Measurements from ENCODE around the gene IKBKG. TPM values are rescaled to one million over a fixed set of nuclear protein-coding genes. Genes with fewer than 3 reads are reported as not detected.

The IKBKG gene
- total and polyA plus RNA-seq, 9 donors = 1.5 to 28.6 (median 16.1) TPM

DNA sequence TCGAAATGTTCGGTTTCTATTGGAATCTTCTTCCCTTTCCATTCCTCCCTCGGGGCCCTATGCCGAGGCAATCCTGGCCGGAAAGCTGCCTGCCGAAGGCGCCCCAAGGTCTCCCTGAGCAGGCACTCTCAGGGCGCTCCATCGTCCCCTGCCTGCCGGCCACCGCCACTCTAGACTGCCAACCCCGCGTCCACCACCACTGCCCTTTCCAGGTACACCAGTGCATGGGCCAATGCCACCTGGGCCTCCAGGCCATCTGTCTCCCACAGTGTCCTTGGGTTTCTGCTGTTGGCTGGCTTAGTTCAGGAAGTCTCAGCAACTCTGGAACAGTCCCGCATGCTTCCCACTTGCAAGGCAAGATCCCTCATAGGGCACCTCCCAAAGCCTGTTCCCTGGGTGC, 52.1 kb downstream of the IKBKG start:
- peak in 1 of 5 donors; percentile 1 for DNase-seq
- TF ChIP-seq EP300 (IDR thresholded peaks at IDR 0.05) = no peak
- TF ChIP-seq POLR2A (IDR thresholded peaks at IDR 0.05) = no peak
- TF ChIP-seq, protein P1, sequence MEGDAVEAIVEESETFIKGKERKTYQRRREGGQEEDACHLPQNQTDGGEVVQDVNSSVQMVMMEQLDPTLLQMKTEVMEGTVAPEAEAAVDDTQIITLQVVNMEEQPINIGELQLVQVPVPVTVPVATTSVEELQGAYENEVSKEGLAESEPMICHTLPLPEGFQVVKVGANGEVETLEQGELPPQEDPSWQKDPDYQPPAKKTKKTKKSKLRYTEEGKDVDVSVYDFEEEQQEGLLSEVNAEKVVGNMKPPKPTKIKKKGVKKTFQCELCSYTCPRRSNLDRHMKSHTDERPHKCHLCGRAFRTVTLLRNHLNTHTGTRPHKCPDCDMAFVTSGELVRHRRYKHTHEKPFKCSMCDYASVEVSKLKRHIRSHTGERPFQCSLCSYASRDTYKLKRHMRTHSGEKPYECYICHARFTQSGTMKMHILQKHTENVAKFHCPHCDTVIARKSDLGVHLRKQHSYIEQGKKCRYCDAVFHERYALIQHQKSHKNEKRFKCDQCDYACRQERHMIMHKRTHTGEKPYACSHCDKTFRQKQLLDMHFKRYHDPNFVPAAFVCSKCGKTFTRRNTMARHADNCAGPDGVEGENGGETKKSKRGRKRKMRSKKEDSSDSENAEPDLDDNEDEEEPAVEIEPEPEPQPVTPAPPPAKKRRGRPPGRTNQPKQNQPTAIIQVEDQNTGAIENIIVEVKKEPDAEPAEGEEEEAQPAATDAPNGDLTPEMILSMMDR (IDR thresholded peaks at IDR 0.05) = no peak
- intact Hi-C loops (cut with DNase I) = no loop called here
- Histone ChIP-seq H3K4me1 (ENCODE audit: insufficient read depth) (no peaks in the 10 kb centered on the region), H3K27ac (no peak overlapping the region), H3K27me3 (no peaks in the 10 kb centered on the region), H3K36me3 (no peaks in the 10 kb centered on the region), H3K9me3 (no peaks in the 10 kb centered on the region), H3K4me3 (no peak overlapping the region)
- 93 to 95% (median 94%) methylated on average over 14 of the region's 14 CpGs for WGBS, 3 donors

DNA sequence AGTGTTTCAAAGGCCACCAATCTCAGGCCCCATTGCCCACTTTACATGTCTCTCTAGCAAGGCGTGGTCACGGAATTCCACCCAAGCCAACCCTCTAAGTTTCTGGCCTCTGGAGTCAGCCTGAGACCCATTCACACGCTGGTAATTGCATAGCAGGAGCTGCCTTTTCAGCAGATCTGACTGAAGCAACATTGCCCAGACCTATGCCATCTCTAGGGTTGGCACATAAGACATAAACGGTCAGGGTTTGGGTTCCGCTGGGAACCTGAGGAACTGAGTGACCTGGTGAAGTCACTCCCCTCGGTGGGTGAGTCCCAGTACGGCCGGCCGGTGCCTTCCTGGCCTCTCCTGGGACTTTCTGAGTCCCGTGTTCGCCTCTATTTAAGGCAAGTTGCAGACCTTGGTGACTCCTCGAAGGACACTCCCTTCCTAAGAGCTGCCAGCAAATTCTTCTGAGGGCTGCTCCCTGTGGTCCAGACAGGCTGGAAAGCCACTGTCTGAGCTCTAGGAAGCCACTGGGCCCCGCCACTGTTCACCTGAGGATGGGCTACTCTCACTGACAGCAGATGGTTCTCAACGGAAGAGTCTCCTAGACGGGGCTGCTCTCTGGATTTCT, 53.4 kb downstream of the IKBKG start:
- intact Hi-C loops (cut with DNase I) = no loop called here
- no peaks in the 10 kb centered on the region for H3K27me3 ChIP-seq
- H3K4me3 ChIP-seq = no peak overlapping the region
- no peaks in the 10 kb centered on the region for H3K9me3 ChIP-seq
- no peaks in the 10 kb centered on the region for H3K36me3 ChIP-seq
- DNase-seq = no peak
- no peaks in the 10 kb centered on the region for H3K4me1 ChIP-seq (ENCODE audit: insufficient read depth)
- H3K27ac ChIP-seq = no peak overlapping the region
- 69 to 70% (median 70%) methylated on average over 15 of the region's 15 CpGs for WGBS, 3 donors
- TF ChIP-seq POLR2A (IDR thresholded peaks at IDR 0.05) = no peak
- TF ChIP-seq, protein P1 (IDR thresholded peaks at IDR 0.05) = no peak
- no peak for TF ChIP-seq EP300 (IDR thresholded peaks at IDR 0.05)

DNA sequence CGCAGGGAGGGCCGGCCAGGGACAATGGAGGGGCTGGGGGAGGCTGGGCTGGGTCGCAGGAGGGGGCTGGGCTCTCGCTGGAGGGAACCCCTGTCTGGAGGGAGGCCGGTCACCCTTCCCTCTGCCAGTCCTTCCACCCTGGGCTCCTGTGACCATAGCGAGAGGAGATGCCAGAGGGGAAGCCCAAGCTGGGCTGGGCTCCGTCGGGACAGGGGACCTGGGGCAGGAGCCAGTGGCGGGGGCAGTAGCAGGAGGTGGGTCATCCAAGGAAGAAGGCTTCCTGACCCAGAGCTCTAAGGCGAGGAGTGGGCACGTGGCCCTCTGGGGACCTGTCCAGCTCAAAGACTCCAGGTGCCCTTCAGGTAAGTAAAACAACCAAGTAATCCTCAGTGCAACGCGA, 54.8 kb downstream of the IKBKG start:
- Histone ChIP-seq H3K9me3 (no peaks in the 10 kb centered on the region), H3K27me3 (no peaks in the 10 kb centered on the region), H3K27ac (no peak overlapping the region), H3K4me1 (ENCODE audit: insufficient read depth) (no peaks in the 10 kb centered on the region), H3K36me3 (no peaks in the 10 kb centered on the region), H3K4me3 (no peak overlapping the region)
- 70 to 84% (median 76%) methylated on average over 13 of the region's 13 CpGs for WGBS, 3 donors
- TF ChIP-seq POLR2A (IDR thresholded peaks at IDR 0.05) (no peak), EP300 (IDR thresholded peaks at IDR 0.05) (no peak)
- TF ChIP-seq, protein P1 (IDR thresholded peaks at IDR 0.05) = no peak
- peak in 1 of 5 donors; percentile 4 for DNase-seq
- intact Hi-C loops (cut with DNase I) = no loop called here

DNA sequence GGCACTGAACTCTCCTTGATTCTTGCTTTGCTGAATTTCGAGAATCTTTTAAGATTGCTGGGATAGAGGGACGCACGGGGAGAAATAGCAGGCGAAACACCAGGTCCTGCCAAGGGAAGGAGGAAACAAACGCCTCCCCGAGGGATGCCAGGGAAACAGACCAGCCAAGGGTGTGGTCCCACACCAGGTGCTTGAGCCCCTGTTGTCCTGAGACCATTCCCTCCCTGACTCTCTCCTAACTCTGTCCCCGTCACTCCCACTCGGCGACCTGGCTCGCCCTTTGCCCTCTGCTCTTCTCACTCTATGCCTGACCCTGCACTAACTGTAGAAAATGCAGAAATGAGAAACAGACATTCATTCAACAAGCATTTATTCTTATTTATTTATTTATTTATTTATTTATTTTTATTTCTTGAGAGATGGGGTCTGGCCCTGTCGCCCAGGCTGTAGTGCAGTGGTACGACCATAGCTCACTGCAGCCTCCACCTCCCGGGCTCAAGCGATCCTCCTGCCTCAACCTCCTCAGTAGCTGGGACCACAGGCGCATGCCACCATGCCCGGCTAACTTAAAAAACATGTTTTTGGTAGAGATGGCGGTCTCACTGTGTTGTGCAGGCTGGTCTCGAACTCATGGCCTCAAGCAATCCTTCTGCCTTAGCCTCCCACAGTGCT, 55.5 kb downstream of the IKBKG start:
- 82 to 91% (median 86%) methylated on average over 18 of the region's 18 CpGs for WGBS, 3 donors
- Histone ChIP-seq H3K4me1 (ENCODE audit: insufficient read depth) (no peaks in the 10 kb centered on the region), H3K27ac (no peak overlapping the region), H3K4me3 (no peak overlapping the region), H3K9me3 (no peaks in the 10 kb centered on the region), H3K27me3 (no peaks in the 10 kb centered on the region), H3K36me3 (no peaks in the 10 kb centered on the region)
- DNase-seq = no peak
- intact Hi-C loops (cut with DNase I) = no loop called here
- TF ChIP-seq, protein P1 (IDR thresholded peaks at IDR 0.05) = no peak
- no peak for TF ChIP-seq EP300 (IDR thresholded peaks at IDR 0.05)
- no peak for TF ChIP-seq POLR2A (IDR thresholded peaks at IDR 0.05)

All from ovary (tissue), 9 donors.